HepG2 (cell line): ENCODE results near the gene CABLES1. TPM values are rescaled to one million over a fixed set of nuclear protein-coding genes. Genes with fewer than 3 reads are reported as not detected.

ENCODE experiments used
- ATAC-seq: fragments of 200-7000 bp; cut with Tn5 transposase; 3 replicates; pipeline ENCODE4 v1.9.1; 2020; ENCODE audit warnings: mild to moderate bottlenecking, moderate library complexity
- BruUV-seq: library from RNA; stranded (reverse); fragments of 400-500 nt; replicated peaks from 2 replicates; lab custom pipeline; 2021; lab: Mats Ljungman, UMichigan
- CTCF ChIA-PET: fragments of 300-600 bp; formaldehyde crosslinking; extraction: SDS; loops from one replicate; lab custom pipeline; 2021; ENCODE audit warnings: low total read pairs, inconsistent platforms, low intra/inter-chr PET ratio; lab: Yijun Ruan, JAX
- POLR2A ChIA-PET: fragments of 350-600 bp; sonication (Branson Sonifier 250); formaldehyde crosslinking; loops from one replicate; lab custom pipeline; 2020; ENCODE audit warnings: antibody characterized with exemption, inconsistent platforms; lab: Yijun Ruan, JAX
- DNase-seq: peaks from one replicate; pipeline ENCODE4 v3.0.0-alpha.2; 2015; ENCODE audit warnings: low spot score
- FAIRE-seq: peaks from 3 replicates; lab custom pipeline; 2011; peaks lifted over from hg19 to GRCh38; lab: Jason Lieb, UNC
- H2AFZ ChIP-seq: one replicate; pipeline ENCODE4 v1.6.1; 2011; ENCODE audit warnings: low read length, inconsistent platforms
- H3K27ac ChIP-seq: fragments of 300-600 bp; 3 replicates; pipeline ENCODE4 v1.8.0; 2011; ENCODE audit warnings: mixed run types, mild to moderate bottlenecking, mixed read lengths, low read length, inconsistent platforms; ENCODE audit not compliant: insufficient read depth; ENCODE audit errors: extremely low read length
- H3K27me3 ChIP-seq, 2 experiments: fragments of 200-600 bp in 1 of 2; 2 replicates in 1 of 2; 3 replicates in 1 of 2; pipeline versions ENCODE4 v1.6.0 to v1.8.0; 2011; ENCODE audit warnings: low read length in 2 of 2, mild to moderate bottlenecking in 2 of 2, moderate library complexity in 2 of 2, inconsistent platforms in 1 of 2; ENCODE audit not compliant: insufficient read depth in 2 of 2, control insufficient read depth in 1 of 2
- H3K36me3 ChIP-seq, 2 experiments: fragments of 200-600 bp in 1 of 2; replicated peaks in 1 of 2; 2 replicates in 1 of 2; 3 replicates in 1 of 2; pipeline versions ENCODE4 v1.5.1 to v1.8.0; 2011; ENCODE audit warnings: low read length in 2 of 2, inconsistent platforms in 1 of 2; ENCODE audit not compliant: insufficient read depth in 2 of 2, control insufficient read depth in 1 of 2
- H3K4me1 ChIP-seq: 2 replicates; pipeline ENCODE4 v1.5.1; 2012; ENCODE audit warnings: low read length, inconsistent platforms; ENCODE audit not compliant: insufficient read depth
- H3K4me2 ChIP-seq: 2 replicates; pipeline ENCODE4 v1.6.0; 2011; ENCODE audit warnings: low read depth, low read length, inconsistent platforms
- H3K4me3 ChIP-seq, 3 experiments: fragments of 200-600 bp in 1 of 3; sonication (generic), shearing (Covaris generic) in 1 of 3; replicated peaks in 1 of 3; 2 replicates each; pipeline ENCODE4 v1.5.1; 2011 to 2016; ENCODE audit warnings: low read length in 3 of 3, inconsistent platforms in 2 of 3, low read depth in 2 of 3, mild to moderate bottlenecking in 2 of 3, control low read depth in 1 of 3, mixed read lengths in 1 of 3; ENCODE audit not compliant: insufficient read depth in 1 of 3
- H3K79me2 ChIP-seq: one replicate; pipeline ENCODE4 v1.6.1; 2011; ENCODE audit warnings: low read length, inconsistent platforms; ENCODE audit not compliant: insufficient read depth
- H3K9ac ChIP-seq: 2 replicates; pipeline ENCODE4 v1.6.0; 2011; ENCODE audit warnings: mild to moderate bottlenecking, low read depth, low read length, inconsistent platforms; ENCODE audit not compliant: insufficient read depth
- H3K9me3 ChIP-seq: 2 replicates; pipeline ENCODE4 v1.5.1; 2012; ENCODE audit warnings: mild to moderate bottlenecking, low read length
- H4K20me1 ChIP-seq: 2 replicates; pipeline ENCODE4 v1.6.0; 2011; ENCODE audit warnings: inconsistent platforms, mild to moderate bottlenecking, low read length, moderate library complexity; ENCODE audit not compliant: insufficient read depth
- ARID5B ChIP-seq: IDR thresholded peaks from 2 replicates; pipeline ENCODE4 v1.4.0; 2020; ENCODE audit warnings: mild to moderate bottlenecking, missing genetic modification reagents
- ELF1 ChIP-seq: sonication (generic); formaldehyde crosslinking; IDR thresholded peaks from 2 replicates; pipeline ENCODE4 v1.4.0; 2020; ENCODE audit warnings: missing genetic modification reagents
- ELF3 ChIP-seq: IDR thresholded peaks from 2 replicates; pipeline ENCODE4 v1.6.1; 2016; ENCODE audit warnings: missing genetic modification reagents, missing compliant biosample characterization
- EP300 ChIP-seq, 3 experiments: sonication (generic) in 1 of 3; formaldehyde crosslinking in 1 of 3; IDR thresholded peaks; 2 replicates each; pipeline versions ENCODE4 v1.5.1 to v1.6.1; 2011 to 2020; ENCODE audit warnings: low read depth in 2 of 3, low read length in 2 of 3, borderline replicate concordance in 1 of 3, improper control_type of control experiment in 1 of 3, mild to moderate bottlenecking in 1 of 3, missing genetic modification reagents in 1 of 3, moderate library complexity in 1 of 3
- HNF4A ChIP-seq: sonication (generic); formaldehyde crosslinking; IDR thresholded peaks from 2 replicates; pipeline ENCODE4 v1.4.0; 2020; ENCODE audit warnings: missing genetic modification reagents
- HNF4G ChIP-seq, 2 experiments: sonication (generic) in 1 of 2; formaldehyde crosslinking in 1 of 2; IDR thresholded peaks; 2 replicates each; pipeline versions ENCODE4 v1.4.0 to v1.6.1; 2011 to 2020; ENCODE audit warnings: borderline replicate concordance in 2 of 2, low read depth in 2 of 2, mild to moderate bottlenecking in 2 of 2, low read length in 1 of 2, missing genetic modification reagents in 1 of 2, moderate library complexity in 1 of 2
- IKZF4 ChIP-seq: sonication (generic); formaldehyde crosslinking; IDR thresholded peaks from 2 replicates; pipeline ENCODE4 v1.5.1; 2020; ENCODE audit warnings: borderline replicate concordance, mild to moderate bottlenecking, low read depth, missing genetic modification reagents; ENCODE audit errors: not compliant biosample characterization
- NR2F6 ChIP-seq, 2 experiments: IDR thresholded peaks; 2 replicates each; pipeline ENCODE4 v1.6.1; 2016; ENCODE audit warnings: antibody characterized with exemption in 1 of 2, mild to moderate bottlenecking in 1 of 2
- STAT5B ChIP-seq: sonication (generic); formaldehyde crosslinking; IDR thresholded peaks from 2 replicates; pipeline ENCODE4 v1.4.0; 2020; ENCODE audit warnings: missing genetic modification reagents
- THRA ChIP-seq: sonication (generic); formaldehyde crosslinking; IDR thresholded peaks from 2 replicates; pipeline ENCODE4 v1.4.0; 2020; ENCODE audit warnings: missing genetic modification reagents, borderline replicate concordance
- ZMYM4 ChIP-seq: sonication (generic); formaldehyde crosslinking; IDR thresholded peaks from 2 replicates; pipeline ENCODE4 v1.8.1; 2023; ENCODE audit warnings: mild to moderate bottlenecking, missing genetic modification reagents
- ZNF768 ChIP-seq: sonication (generic); formaldehyde crosslinking; IDR thresholded peaks from 2 replicates; pipeline ENCODE4 v1.4.0; 2020; ENCODE audit warnings: missing genetic modification reagents
- ZNF883 ChIP-seq: sonication (generic); formaldehyde crosslinking; IDR thresholded peaks from 2 replicates; pipeline ENCODE4 v1.5.1; 2020; ENCODE audit warnings: mild to moderate bottlenecking, missing genetic modification reagents; ENCODE audit errors: not compliant biosample characterization
- WGBS: methylation state at CpG from one replicate; pipeline ENCODE4 v1.1.6; 2017; ENCODE audit warnings: low lambda C conversion rate; 5-methylcytosine and 5-hydroxymethylcytosine counted together
- in situ Hi-C: cut with HindIII; loops from 2 replicates; pipeline ENCODE4 v1.10.0; 2017; ENCODE audit warnings: low pct_unique_long_range_greater_than_20kb; ENCODE audit not compliant: extremely low pct_ligation_motif_present
- intact Hi-C: fragments of 100-400 bp; cut with micrococcal nuclease; formaldehyde crosslinking; loops from one replicate; pipeline ENCODE4 v1.10.0; 2022; ENCODE audit not compliant: unreplicated experiment
- polyA plus RNA-seq, 8 experiments: library from polyadenylated mRNA; depleted of rRNA in 3 of 8; stranded (reverse) in 7 of 8; unstranded in 1 of 8; fragments of >200 nt; fragmentation: Illumina TruSeq in 4 of 8; extraction: Trizol in 4 of 8; gene quantifications; 2 replicates each; pipeline versions ENCODE4 v1.2.1 to v1.2.3, GENCODE V29; 2011 to 2016; ENCODE audit warnings: low read depth in 4 of 8, missing spikeins in 1 of 8, mixed read lengths in 1 of 8; ENCODE audit not compliant: insufficient read depth in 1 of 8
- total RNA-seq, 5 experiments: library from RNA; depleted of rRNA; stranded (reverse); fragments of >200 nt; fragmentation: Illumina TruSeq; extraction: Trizol; gene quantifications; 2 replicates each; pipeline ENCODE4 v1.2.3, GENCODE V29; 2016; ENCODE audit warnings: low read depth in 1 of 5
- TF ChIP-seq, protein P1 (sequence below): sonication (generic); formaldehyde crosslinking; IDR thresholded peaks from 2 replicates; pipeline ENCODE4 v1.5.0; 2020; ENCODE audit warnings: missing genetic modification reagents

The CABLES1 gene
- total and polyA plus RNA-seq, 2 of the 13 experiments (the other 11 are each of a cell fraction or from before 2014, with no cell fraction given) = 14.7 to 25.8 TPM

DNA sequence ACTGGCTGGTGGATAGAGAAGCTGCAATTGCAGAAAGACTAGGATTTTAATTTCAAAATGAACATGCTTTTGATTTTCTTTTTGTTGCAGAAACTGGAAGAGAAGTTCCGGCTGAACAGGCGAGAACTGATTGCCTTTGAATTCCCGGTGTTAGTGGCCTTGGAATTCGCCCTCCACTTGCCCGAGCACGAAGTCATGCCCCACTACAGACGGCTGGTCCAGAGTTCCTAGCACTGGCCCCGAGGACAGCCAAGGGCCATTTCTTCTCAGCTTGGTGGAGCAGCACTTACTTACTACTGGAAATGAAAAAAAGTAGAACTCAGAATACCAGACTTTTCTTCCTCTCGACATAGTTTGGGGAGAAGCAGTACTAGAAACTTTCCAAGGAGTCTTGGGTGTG lies 121.9 kb downstream of the CABLES1 start:
- 27% methylated on average over 9 of the region's 9 CpGs for WGBS
- in situ Hi-C loops = no loop called here
- CTCF ChIA-PET = no interaction called here
- TF ChIP-seq ZMYM4 (CRISPR knock-in tag) = peak; percentile 59; the same call in 1 of the 2 replicates
- TF ChIP-seq HNF4A = peak; percentile 82
- TF ChIP-seq THRA (CRISPR knock-in tag) = no peak
- TF ChIP-seq HNF4G (IDR thresholded peaks at IDR 0.05; ENCODE audit: borderline replicate concordance, low read depth, low read length) = peak; percentile 69
- TF ChIP-seq HNF4G (CRISPR knock-in tag; IDR thresholded peaks at IDR 0.05; ENCODE audit: borderline replicate concordance, low read depth) = 0 out of 2 replicates have a peak, but pooled peaks have one; percentile 26
- TF ChIP-seq ELF1 (CRISPR knock-in tag) = no peak
- TF ChIP-seq NR2F6 (IDR thresholded peaks at IDR 0.05) = no peak
- no peak for TF ChIP-seq NR2F6 (CRISPR knock-in tag; IDR thresholded peaks at IDR 0.05)
- 0 out of 4 replicates have a peak, but pooled peaks of 1 of the 2 experiments have one; percentile 10 for TF ChIP-seq EP300 (IDR thresholded peaks at IDR 0.05; ENCODE audit: low read depth in 2 of 2, low read length in 2 of 2)
- TF ChIP-seq EP300 (CRISPR knock-in tag; IDR thresholded peaks at IDR 0.05; ENCODE audit: borderline replicate concordance) = no peak
- no peak for TF ChIP-seq ZNF883 (CRISPR knock-in tag)
- TF ChIP-seq STAT5B (CRISPR knock-in tag) = no peak
- no peak for TF ChIP-seq IKZF4
- TF ChIP-seq ARID5B (CRISPR knock-in tag) = peak; percentile 48; the same call in 1 of the 2 replicates
- TF ChIP-seq ZNF768 (CRISPR knock-in tag) = no peak
- TF ChIP-seq ELF3 (CRISPR knock-in tag) = no peak
- TF ChIP-seq, protein P1, sequence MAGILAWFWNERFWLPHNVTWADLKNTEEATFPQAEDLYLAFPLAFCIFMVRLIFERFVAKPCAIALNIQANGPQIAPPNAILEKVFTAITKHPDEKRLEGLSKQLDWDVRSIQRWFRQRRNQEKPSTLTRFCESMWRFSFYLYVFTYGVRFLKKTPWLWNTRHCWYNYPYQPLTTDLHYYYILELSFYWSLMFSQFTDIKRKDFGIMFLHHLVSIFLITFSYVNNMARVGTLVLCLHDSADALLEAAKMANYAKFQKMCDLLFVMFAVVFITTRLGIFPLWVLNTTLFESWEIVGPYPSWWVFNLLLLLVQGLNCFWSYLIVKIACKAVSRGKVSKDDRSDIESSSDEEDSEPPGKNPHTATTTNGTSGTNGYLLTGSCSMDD (CRISPR knock-in tag) = no peak

More for the DNA sequence above, 121.9 kb downstream of the CABLES1 start:
- DNase-seq = peak; percentile 6
- BruUV-seq = no TSS peak
- ATAC-seq = peak; percentile 48
- POLR2A ChIA-PET = interaction anchor here (0.9 to 1.2 kb wide), 2 partner anchors 115 to 123 kb away, joined by 3 read pairs; no protein-coding TSS in a partner anchor
- intact Hi-C loops = no loop called here
- H3K79me2 ChIP-seq = no peaks in the 10 kb centered on the region
- H3K27ac ChIP-seq = peak overlapping the region; percentile 53
- no peaks in the 10 kb centered on the region for H4K20me1 ChIP-seq
- peaks cover 11 to 52% of the 10 kb centered on the region in 2 experiments; a peak in 4 of 5 replicates for H3K36me3 ChIP-seq
- FAIRE-seq = no peak
- no peak overlapping the region for H2AFZ ChIP-seq
- H3K4me3 ChIP-seq = no peak overlapping the region
- peaks cover 57% of the 10 kb centered on the region for H3K4me1 ChIP-seq
- H3K27me3 ChIP-seq = no peaks in the 10 kb centered on the region
- no peaks in the 10 kb centered on the region for H3K9me3 ChIP-seq
- H3K9ac ChIP-seq = no peak overlapping the region
- no peak overlapping the region for H3K4me2 ChIP-seq
